Heart left ventricle (tissue), 13 donors: Measurements from ENCODE around the gene LMCD1.

Experiments used
- POLR2A ChIP-seq, 2 donors: fragments of 450-650 bp; IDR thresholded peaks; one replicate each; pipeline ENCODE4 v1.6.1; 2017; ENCODE audit warnings: antibody characterized with exemption in 2 of 2, mild to moderate bottlenecking in 2 of 2, moderate library complexity in 2 of 2
- TF ChIP-seq, protein P1 (sequence below), 12 donors: fragments of 200-600 bp; sonication (generic) in 4 of 12; IDR thresholded peaks; one replicate each; pipeline versions ENCODE4 v1.5.0 to v1.8.0; 2018 to 2022; ENCODE audit warnings: antibody characterized with exemption in 12 of 12, mild to moderate bottlenecking in 5 of 12
- donor health status: ischemic (EF 13 %, LVEDD 7.1; RV severe dilation, severe dysfunction).
- donor health status: DM: no; HTN: yes; CAD: no.
- donor health status: DM: no; HTN: no; CAD: no.
- donor health status: ischemic (EF 25% LVEDD 6.9; RV normal size, moderate dysfunction).
- donor health status: ischemic (EF 25% LVEDD 5.7; RV mildly dilated, moderate dysfunction).
- donor health status: ischemic (EF 35%, LVEDD 5.7; RV mildly dilated, moderate dysfunction).
- donor health status: nonischemic (EF 11% LVEDD 7.7; RV severe dilation, severe dysfunction).
- donor health status: DM: yes; HTN: yes; CAD: no.
- donor health status: PGD.
- donor health status: ischemic (EF 29% LVEDD 5.4; RV normal size, mild dysfunction).
- donor health status: nonischemic (EF 23%, LVEDD 6.1; RV moderate dilation, normal function).

DNA sequence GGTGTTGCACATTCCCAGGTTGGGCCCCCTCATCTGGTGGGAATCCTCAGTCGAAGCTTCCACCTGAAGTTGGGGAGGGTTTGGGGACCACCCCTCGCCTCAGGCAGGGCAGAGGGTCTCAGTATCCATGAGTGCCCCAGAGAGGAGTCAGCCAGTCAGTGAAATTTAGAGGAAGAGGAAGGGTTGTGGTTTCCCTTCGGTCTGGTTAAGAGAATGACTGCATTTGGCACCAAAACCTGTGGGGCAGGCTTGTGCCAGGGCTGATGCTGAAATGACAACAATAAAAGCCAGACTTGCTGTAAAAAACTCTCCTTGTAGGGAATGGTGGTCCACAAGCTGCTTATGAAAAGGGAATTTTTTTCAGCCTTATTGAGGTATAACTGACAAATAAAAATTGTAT, 22.6 kb downstream of the LMCD1 start:
- no peak for TF ChIP-seq POLR2A (IDR thresholded peaks at IDR 0.05)
- TF ChIP-seq, protein P1, sequence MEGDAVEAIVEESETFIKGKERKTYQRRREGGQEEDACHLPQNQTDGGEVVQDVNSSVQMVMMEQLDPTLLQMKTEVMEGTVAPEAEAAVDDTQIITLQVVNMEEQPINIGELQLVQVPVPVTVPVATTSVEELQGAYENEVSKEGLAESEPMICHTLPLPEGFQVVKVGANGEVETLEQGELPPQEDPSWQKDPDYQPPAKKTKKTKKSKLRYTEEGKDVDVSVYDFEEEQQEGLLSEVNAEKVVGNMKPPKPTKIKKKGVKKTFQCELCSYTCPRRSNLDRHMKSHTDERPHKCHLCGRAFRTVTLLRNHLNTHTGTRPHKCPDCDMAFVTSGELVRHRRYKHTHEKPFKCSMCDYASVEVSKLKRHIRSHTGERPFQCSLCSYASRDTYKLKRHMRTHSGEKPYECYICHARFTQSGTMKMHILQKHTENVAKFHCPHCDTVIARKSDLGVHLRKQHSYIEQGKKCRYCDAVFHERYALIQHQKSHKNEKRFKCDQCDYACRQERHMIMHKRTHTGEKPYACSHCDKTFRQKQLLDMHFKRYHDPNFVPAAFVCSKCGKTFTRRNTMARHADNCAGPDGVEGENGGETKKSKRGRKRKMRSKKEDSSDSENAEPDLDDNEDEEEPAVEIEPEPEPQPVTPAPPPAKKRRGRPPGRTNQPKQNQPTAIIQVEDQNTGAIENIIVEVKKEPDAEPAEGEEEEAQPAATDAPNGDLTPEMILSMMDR (IDR thresholded peaks at IDR 0.05) = no peak
